Osteoblast (primary cell): ENCODE results near the gene TEX2. TPM values are rescaled to one million over a fixed set of nuclear protein-coding genes. Genes with fewer than 3 reads are reported as not detected.
A peak's percentile ranks its signal among the peaks of the same experiment; 100 is the strongest.

Source experiments
- DNase-seq: peaks from one replicate; pipeline ENCODE4 v3.0.0; 2011; ENCODE audit warnings: low spot score, mixed read lengths; ENCODE audit not compliant: insufficient read length; ENCODE audit errors: missing footprints
- H2AFZ ChIP-seq: 2 replicates; pipeline ENCODE4 v1.6.0; 2011; ENCODE audit warnings: mild to moderate bottlenecking, low read length
- H3K27ac ChIP-seq: 2 replicates; pipeline ENCODE4 v1.5.1; 2011; ENCODE audit warnings: mild to moderate bottlenecking, low read depth, low read length, moderate library complexity
- H3K27me3 ChIP-seq: 2 replicates; pipeline ENCODE4 v1.6.0; 2012; ENCODE audit warnings: mild to moderate bottlenecking, control low read depth, inconsistent platforms, low read length, moderate library complexity; ENCODE audit not compliant: insufficient read depth
- H3K36me3 ChIP-seq: 2 replicates; pipeline ENCODE4 v1.5.1; 2011; ENCODE audit warnings: mild to moderate bottlenecking, low read length, control low read depth, moderate library complexity; ENCODE audit not compliant: insufficient read depth
- H3K4me1 ChIP-seq: 2 replicates; pipeline ENCODE4 v1.5.1; 2011; ENCODE audit warnings: mild to moderate bottlenecking, low read length, control low read depth, moderate library complexity; ENCODE audit not compliant: insufficient read depth
- H3K4me2 ChIP-seq: 2 replicates; pipeline ENCODE4 v1.6.0; 2011; ENCODE audit warnings: mild to moderate bottlenecking, low read length; ENCODE audit not compliant: insufficient read depth
- H3K4me3 ChIP-seq: fragments of 200-600 bp; sonication (generic); 3 replicates; pipeline ENCODE4 v1.5.1; 2012; ENCODE audit warnings: mild to moderate bottlenecking, low read length, inconsistent platforms; ENCODE audit not compliant: insufficient read depth
- H3K79me2 ChIP-seq: 2 replicates; pipeline ENCODE4 v1.6.0; 2012; ENCODE audit warnings: mild to moderate bottlenecking, low read length, control low read depth, inconsistent platforms; ENCODE audit not compliant: insufficient read depth
- H3K9me3 ChIP-seq: 2 replicates; pipeline ENCODE4 v1.5.1; 2011; ENCODE audit warnings: low read depth, low read length, control low read depth
- H4K20me1 ChIP-seq: 2 replicates; pipeline ENCODE4 v1.6.0; 2012; ENCODE audit warnings: mild to moderate bottlenecking, low read length, control low read depth; ENCODE audit not compliant: insufficient read depth
- CTCF ChIP-seq: IDR thresholded peaks from 2 replicates; pipeline ENCODE4 v1.5.1; 2011; ENCODE audit warnings: mild to moderate bottlenecking, low read depth, low read length, moderate library complexity; ENCODE audit errors: extremely low read depth
- total RNA-seq: library from RNA; depleted of rRNA; stranded (reverse); fragments of >200 nt; gene quantifications from 2 replicates; pipeline ENCODE4 v1.2.3, GENCODE V29; 2012

TEX2 gene
- total RNA-seq, 1 donor: 17.7 TPM

GRCh38 chr17:64276961-64277505 lies 14.0 kb upstream of the TEX2 start:
- H3K4me3 ChIP-seq: no peak overlapping the region
- DNase-seq: peak; percentile 6
- no peaks in the 10 kb centered on the region for H3K27me3 ChIP-seq
- H3K4me1 ChIP-seq: no peaks in the 10 kb centered on the region
- H4K20me1 ChIP-seq: no peaks in the 10 kb centered on the region
- no peak for TF ChIP-seq CTCF
- no peaks in the 10 kb centered on the region for H3K9me3 ChIP-seq
- H3K4me2 ChIP-seq: no peak overlapping the region
- no peak overlapping the region for H3K27ac ChIP-seq
- no peak overlapping the region for H2AFZ ChIP-seq
- no peaks in the 10 kb centered on the region for H3K79me2 ChIP-seq
- H3K36me3 ChIP-seq: no peaks in the 10 kb centered on the region

- Histone ChIP-seq H2AFZ (no peak overlapping the region), H3K9me3 (no peaks in the 10 kb centered on the region), H3K4me1 (no peaks in the 10 kb centered on the region), H3K4me2 (no peak overlapping the region), H3K79me2 (no peaks in the 10 kb centered on the region), H3K36me3 (no peaks in the 10 kb centered on the region), H3K4me3 (no peak overlapping the region), H3K27ac (no peak overlapping the region), H3K27me3 (peaks cover 8% of the 10 kb centered on the region), H4K20me1 (no peaks in the 10 kb centered on the region)
- TF ChIP-seq CTCF: no peak
- DNase-seq: no peak
These were observed 12.0 kb upstream of the TEX2 start for GRCh38 chr17:64275016-64275415.

GRCh38 chr17:64273006-64273405 lies 9.9 kb upstream of the TEX2 start:
- no peak overlapping the region for H3K4me2 ChIP-seq
- no peak overlapping the region for H3K27ac ChIP-seq
- TF ChIP-seq CTCF: no peak
- H3K4me3 ChIP-seq: no peak overlapping the region
- H2AFZ ChIP-seq: no peak overlapping the region
- H3K27me3 ChIP-seq: peaks cover 22% of the 10 kb centered on the region
- DNase-seq: no peak
- no peaks in the 10 kb centered on the region for H4K20me1 ChIP-seq
- no peaks in the 10 kb centered on the region for H3K36me3 ChIP-seq
- no peaks in the 10 kb centered on the region for H3K4me1 ChIP-seq
- H3K9me3 ChIP-seq: no peaks in the 10 kb centered on the region
- H3K79me2 ChIP-seq: no peaks in the 10 kb centered on the region

GRCh38 chr17:64270885-64271284 lies 7.8 kb upstream of the TEX2 start:
- H3K4me2 ChIP-seq: no peak overlapping the region
- H3K4me1 ChIP-seq: no peaks in the 10 kb centered on the region
- no peak overlapping the region for H3K27ac ChIP-seq
- no peaks in the 10 kb centered on the region for H4K20me1 ChIP-seq
- no peaks in the 10 kb centered on the region for H3K79me2 ChIP-seq
- DNase-seq: peak; percentile 18
- no peak for TF ChIP-seq CTCF
- no peaks in the 10 kb centered on the region for H3K36me3 ChIP-seq
- no peaks in the 10 kb centered on the region for H3K9me3 ChIP-seq
- peak overlapping the region; percentile 56 for H2AFZ ChIP-seq
- H3K27me3 ChIP-seq: peaks cover 36% of the 10 kb centered on the region
- peak overlapping the region; percentile 4 for H3K4me3 ChIP-seq
